Body of pancreas (tissue), 4 donors: ENCODE data around the gene PELO.

Source experiments
- POLR2A ChIP-seq, 3 donors: fragments of 450-650 bp; IDR thresholded peaks; one replicate each; pipeline ENCODE4 v1.6.1; 2016; ENCODE audit warnings: antibody characterized with exemption in 3 of 3, mild to moderate bottlenecking in 2 of 3
- TF ChIP-seq, protein P1 (sequence below), 7 experiments: fragments of 450-650 bp in 4 of 7; fragments of 200-600 bp in 3 of 7; sonication (generic) in 3 of 7; IDR thresholded peaks; one replicate each; pipeline ENCODE4 v1.5.1; 2016 to 2019; ENCODE audit warnings: antibody characterized with exemption in 7 of 7

DNA sequence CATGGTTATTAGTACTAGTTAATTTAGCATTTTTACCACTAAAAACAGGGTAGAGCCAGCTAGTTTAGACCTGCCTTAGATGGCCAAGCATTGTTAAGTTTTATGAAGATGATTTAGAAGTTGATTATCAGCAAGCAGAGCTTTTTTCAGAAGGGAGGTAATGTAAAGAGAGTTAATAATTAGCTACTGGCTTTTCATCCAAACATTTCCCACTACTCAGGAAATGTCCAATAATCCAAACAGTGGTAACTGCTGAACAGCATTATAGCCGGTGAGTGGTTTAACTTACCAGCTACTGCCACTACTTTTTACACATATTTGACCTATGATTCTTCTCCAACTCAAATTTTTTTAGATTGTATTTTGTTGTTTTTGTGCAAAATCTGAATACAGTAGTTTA lies 1.7 kb downstream of the PELO start:
- TF ChIP-seq, protein P1, sequence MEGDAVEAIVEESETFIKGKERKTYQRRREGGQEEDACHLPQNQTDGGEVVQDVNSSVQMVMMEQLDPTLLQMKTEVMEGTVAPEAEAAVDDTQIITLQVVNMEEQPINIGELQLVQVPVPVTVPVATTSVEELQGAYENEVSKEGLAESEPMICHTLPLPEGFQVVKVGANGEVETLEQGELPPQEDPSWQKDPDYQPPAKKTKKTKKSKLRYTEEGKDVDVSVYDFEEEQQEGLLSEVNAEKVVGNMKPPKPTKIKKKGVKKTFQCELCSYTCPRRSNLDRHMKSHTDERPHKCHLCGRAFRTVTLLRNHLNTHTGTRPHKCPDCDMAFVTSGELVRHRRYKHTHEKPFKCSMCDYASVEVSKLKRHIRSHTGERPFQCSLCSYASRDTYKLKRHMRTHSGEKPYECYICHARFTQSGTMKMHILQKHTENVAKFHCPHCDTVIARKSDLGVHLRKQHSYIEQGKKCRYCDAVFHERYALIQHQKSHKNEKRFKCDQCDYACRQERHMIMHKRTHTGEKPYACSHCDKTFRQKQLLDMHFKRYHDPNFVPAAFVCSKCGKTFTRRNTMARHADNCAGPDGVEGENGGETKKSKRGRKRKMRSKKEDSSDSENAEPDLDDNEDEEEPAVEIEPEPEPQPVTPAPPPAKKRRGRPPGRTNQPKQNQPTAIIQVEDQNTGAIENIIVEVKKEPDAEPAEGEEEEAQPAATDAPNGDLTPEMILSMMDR (IDR thresholded peaks at IDR 0.05) = no peak
- no peak for TF ChIP-seq POLR2A (IDR thresholded peaks at IDR 0.05)
